Activated T-helper 17 cell treated with anti-CD3 and anti-CD28 coated beads, Interleukin-2, amount 50 U/mL, for 72 hours (primary cell): ENCODE data around the gene CD46. TPM values are rescaled to one million over a fixed set of nuclear protein-coding genes. Genes with fewer than 3 reads are reported as not detected.
A peak's percentile ranks its signal among the peaks of the same experiment; 100 is the strongest.
"Not testable (repeated sequence)": the region's sequence is repeated elsewhere in the genome, so short reads cannot be mapped to it uniquely, and the experiment has no call there.

ENCODE experiments used
- ATAC-seq: fragments of 150-1000 bp; cut with Tn5 transposase; replicated peaks from 2 replicates; pipeline ENCODE4 v1.10.0; 2021; ENCODE audit warnings: mild to moderate bottlenecking, moderate library complexity
- H3K27ac Mint-ChIP-seq: one replicate; pipeline ENCODE4 v1.8.0; 2022; ENCODE audit warnings: mixed read lengths
- H3K27me3 Mint-ChIP-seq: one replicate; pipeline ENCODE4 v1.8.0; 2022; ENCODE audit warnings: mixed read lengths
- H3K36me3 Mint-ChIP-seq: one replicate; pipeline ENCODE4 v1.8.0; 2022; ENCODE audit warnings: low read depth, mild to moderate bottlenecking, mixed read lengths
- H3K4me1 Mint-ChIP-seq: one replicate; pipeline ENCODE4 v1.8.0; 2022; ENCODE audit warnings: mixed read lengths
- H3K4me3 Mint-ChIP-seq: one replicate; pipeline ENCODE4 v1.8.0; 2022; ENCODE audit warnings: mild to moderate bottlenecking, mixed read lengths
- H3K9me3 Mint-ChIP-seq: one replicate; pipeline ENCODE4 v1.8.0; 2022; ENCODE audit warnings: mixed read lengths
- total RNA-seq, 2 donors: library from RNA; stranded (reverse); gene quantifications; one replicate each; pipeline ENCODE4 v1.2.3, GENCODE V29; 2022

Gene CD46
- total RNA-seq, 2 donors from 2014 or later: 94.5 to 111 TPM

DNA sequence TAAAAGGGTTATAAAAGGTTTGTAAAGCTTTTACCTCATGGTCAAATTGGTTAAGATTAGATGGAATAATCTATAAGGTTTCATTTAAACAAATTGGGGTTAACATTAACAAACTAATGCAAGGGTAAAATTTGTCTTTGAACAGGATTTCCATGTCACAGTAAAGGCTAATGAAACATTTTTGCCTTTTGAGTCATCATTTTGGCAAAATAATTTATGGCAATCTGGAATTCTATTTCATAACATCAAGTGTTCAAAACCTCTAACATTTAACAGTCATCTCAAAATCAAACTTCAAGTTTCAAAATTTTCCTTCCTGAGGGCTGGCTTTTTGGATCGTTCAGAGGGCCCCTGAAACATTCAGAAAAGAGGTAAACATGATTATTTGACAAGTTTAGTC is 6.6 kb upstream of the CD46 start:
- no peaks in the 10 kb centered on the region for H3K9me3 Mint-ChIP-seq
- H3K4me1 Mint-ChIP-seq: peaks cover 6% of the 10 kb centered on the region
- no peak overlapping the region for H3K27ac Mint-ChIP-seq
- no peak for ATAC-seq
- no peaks in the 10 kb centered on the region for H3K27me3 Mint-ChIP-seq
- no peaks in the 10 kb centered on the region for H3K36me3 Mint-ChIP-seq
- no peak overlapping the region for H3K4me3 Mint-ChIP-seq

DNA sequence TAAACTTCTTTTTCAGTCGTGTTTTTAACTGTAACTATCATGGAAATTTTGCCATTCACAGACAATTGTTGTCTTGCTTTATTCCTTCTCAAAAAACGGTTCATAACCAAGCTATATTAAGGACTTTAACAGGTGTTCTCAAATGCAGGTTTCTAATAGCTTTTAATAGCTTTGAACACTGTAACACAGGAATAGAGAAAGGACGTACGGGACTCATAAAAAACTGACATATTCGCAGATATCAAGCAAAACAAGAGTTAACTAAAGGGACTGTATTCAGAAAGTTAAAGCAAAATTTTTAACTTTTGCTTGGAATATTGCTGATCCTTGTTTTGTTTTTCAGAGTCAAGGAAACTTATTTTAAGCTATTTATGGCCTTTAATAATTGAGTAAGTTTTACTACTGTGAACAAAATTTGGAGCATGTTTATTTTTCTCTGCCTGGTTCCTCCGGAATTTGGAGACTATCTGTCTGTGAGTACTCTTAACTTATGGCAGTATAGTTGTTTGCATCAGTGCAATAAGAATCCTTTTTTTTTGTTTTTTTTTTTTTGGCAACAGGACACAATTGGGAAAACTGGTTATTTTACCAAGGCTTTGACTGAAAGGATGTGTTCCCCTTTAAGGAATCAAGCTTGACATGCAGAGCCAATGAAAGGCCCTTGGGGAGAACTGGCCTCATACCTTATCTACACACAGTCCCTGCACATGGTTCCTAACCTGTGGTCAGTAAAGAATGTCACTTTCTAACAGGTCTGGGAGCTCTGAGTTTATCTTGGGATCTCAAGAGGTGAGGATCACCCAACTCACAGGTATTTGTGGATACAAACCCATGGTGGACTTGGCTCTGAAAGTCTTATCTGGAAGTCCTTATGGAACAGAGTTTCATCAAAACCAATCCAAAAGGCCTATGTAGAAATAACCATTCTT is 5.8 kb upstream of the CD46 start:
- ATAC-seq: no peak
- H3K4me1 Mint-ChIP-seq: peaks cover 9% of the 10 kb centered on the region
- H3K4me3 Mint-ChIP-seq: no peak overlapping the region
- H3K27ac Mint-ChIP-seq: no peak overlapping the region
- H3K9me3 Mint-ChIP-seq: no peaks in the 10 kb centered on the region
- H3K36me3 Mint-ChIP-seq: no peaks in the 10 kb centered on the region
- H3K27me3 Mint-ChIP-seq: no peaks in the 10 kb centered on the region

DNA sequence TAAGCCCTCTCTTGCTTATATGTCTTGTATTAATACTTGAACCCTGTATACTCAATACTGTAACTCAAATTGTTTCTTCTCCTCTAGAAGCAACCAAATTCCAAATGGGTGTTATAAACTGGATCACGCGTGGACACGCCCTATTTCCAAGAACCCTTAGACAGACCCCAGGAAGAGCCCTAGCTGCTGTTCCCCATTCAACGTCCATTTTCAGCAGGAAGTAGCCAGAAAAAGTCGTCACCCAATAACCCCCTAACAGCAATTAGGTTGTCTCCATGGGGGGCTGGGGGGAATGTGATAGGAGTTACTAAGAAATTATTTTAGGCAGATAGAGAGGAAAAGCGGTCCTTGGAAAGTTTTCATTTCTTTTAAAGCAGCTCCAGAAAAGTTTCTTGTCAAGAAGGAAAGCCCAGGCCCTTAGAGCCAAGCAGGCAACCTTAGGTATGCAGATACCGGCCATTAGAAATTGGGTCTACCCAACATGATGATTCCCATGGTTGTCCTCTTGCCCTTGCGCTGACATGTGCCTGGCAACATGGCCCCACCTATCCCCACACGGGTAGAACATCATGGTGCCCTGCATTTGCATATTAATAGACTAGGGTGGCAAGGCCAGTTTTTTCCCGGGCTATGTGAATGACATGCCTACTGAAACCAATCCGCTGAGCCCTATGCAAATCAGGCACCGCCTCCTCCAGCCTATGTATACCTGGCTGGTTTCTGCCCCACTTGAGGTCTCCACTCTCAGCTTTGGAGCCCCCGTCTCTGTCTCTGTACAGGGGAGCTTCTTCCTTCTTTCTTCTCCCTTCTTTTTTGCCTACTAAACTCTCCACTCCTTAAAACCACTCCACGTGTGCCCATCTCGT is 4.0 kb upstream of the CD46 start:
- Mint-ChIP-seq H3K27me3 (no peaks in the 10 kb centered on the region), H3K4me3 (no peak overlapping the region), H3K9me3 (no peaks in the 10 kb centered on the region), H3K4me1 (peaks cover 12% of the 10 kb centered on the region), H3K36me3 (no peaks in the 10 kb centered on the region), H3K27ac (no peak overlapping the region)
- no peak for ATAC-seq

DNA sequence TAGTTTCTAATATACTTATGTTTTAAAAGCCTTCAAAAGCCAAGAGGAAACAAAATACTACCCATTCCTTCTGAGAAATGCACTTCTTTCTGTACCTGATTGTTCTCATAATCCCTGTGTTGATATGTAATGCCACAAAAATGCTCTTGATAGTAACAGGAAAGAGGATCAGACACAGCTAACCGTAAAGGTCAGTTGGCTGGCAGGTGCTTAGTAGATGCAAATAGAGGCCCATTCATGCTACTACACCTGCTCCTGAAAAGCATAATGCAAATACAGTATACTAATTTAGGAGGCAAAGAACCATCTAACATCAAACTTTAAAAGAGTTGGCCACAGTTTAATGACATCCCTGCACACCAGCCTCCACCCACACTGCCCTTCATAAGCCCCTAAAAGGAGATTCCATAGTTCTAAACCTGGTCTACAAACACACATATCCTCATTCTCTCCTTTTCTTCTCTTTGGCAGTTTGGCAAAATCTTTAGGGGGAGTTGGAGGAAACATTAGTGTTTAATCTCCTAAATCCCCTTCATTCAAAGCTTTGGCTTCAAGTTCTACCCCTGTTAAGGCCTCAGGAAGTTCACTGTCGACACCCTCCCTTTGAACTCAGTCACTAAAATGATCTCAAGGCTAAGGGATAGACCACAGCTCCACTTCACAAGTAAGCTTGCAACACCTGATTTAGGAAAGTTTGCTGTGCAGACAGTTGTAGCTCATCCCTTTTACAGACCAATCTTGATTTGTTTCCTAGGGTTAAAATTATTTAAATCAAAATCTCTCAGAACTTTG is 2.9 kb upstream of the CD46 start:
- ATAC-seq: no peak
- H3K27me3 Mint-ChIP-seq: no peaks in the 10 kb centered on the region
- H3K27ac Mint-ChIP-seq: peak overlapping the region; percentile 46
- H3K4me1 Mint-ChIP-seq: peaks cover 16% of the 10 kb centered on the region
- no peaks in the 10 kb centered on the region for H3K9me3 Mint-ChIP-seq
- peak overlapping the region; percentile 24 for H3K4me3 Mint-ChIP-seq
- H3K36me3 Mint-ChIP-seq: no peaks in the 10 kb centered on the region

DNA sequence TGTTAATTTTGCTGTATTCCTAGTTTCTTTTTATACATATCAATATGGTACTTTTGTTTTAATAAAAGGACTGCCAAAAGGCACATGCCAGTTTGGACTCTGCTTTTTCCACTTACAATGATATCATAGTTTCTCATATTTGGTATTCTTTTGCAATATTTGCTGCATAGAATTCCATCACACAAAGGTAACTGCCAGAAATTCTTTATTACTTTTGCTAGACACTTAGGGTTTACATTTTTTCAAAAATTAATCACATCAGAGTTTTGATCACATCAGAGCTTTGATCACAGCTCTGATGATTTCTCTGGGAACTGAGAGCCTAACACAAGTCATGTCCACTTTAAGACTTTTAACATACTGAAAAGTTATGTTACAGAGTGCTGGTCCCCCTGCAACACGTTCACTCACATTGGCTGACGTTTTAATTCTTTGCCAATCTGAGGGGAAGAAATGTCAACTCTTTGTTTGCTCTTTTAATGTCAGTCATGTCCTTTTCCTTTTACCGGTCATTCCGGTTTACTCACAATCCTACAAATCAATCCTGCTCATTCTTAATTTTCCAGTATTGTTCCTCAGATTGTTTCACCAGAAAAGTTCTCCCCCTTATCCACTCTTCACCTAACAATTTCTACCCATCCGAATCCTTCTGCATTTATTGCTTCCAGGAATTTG is 1.1 kb upstream of the CD46 start:
- ATAC-seq: no peak
- Mint-ChIP-seq H3K36me3 (peaks cover under 1% of the 10 kb centered on the region), H3K4me1 (peaks cover 29% of the 10 kb centered on the region), H3K27me3 (no peaks in the 10 kb centered on the region), H3K4me3 (peak overlapping the region; percentile 100), H3K27ac (peak overlapping the region; percentile 99), H3K9me3 (no peaks in the 10 kb centered on the region)

DNA sequence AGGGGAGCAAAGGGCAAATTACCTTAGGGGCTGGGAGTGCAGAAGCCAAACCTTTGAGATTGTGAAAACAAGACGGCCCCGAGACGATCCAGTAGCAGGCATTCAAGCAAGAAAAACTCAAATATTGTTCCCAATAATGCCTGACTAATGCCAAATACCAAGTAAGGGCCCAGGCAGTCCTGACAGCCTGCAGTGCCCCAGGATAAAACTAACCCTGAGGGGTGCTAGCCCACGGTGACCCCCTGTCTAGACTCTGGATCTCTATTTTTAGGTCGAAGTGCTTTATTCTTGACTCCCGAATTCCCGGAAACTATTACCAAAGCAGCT is 428 bp upstream of the CD46 start:
- not testable (repeated sequence) for H3K9me3 Mint-ChIP-seq, H3K27me3 Mint-ChIP-seq, ATAC-seq, H3K36me3 Mint-ChIP-seq
- Mint-ChIP-seq H3K27ac (peak overlapping the region; percentile 99), H3K4me1 (peaks cover 36% of the 10 kb centered on the region), H3K4me3 (peak overlapping the region; percentile 100)

DNA sequence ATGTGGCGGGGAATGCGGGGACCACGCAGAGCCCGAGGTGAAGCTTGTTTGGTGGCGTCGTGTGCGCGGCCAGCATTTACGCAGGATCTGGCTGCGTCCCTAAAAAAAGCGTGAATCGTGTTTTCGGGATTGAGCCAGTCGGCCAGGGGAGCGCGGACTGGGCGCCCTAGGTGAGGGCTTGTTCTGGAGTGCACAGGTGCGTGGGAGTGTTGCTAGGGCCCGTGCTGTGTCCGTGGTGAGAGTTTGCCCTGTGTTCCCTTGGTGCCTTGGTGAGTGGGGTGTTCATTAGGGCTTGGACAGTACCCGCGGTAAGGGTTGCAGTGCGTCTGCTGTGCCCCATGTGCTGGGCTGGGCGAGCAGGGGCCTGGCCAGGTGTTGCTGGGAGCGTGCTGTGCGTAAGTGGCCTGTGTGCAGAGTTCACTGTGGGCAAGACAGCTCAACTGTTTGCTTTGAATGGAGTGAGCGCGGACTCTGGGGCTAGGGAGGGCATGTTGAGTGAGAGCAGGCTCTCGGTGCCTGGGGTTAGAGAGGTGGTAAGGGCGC is 673 bp downstream of the CD46 start:
- H3K4me3 Mint-ChIP-seq: peak overlapping the region; percentile 100
- H3K27me3 Mint-ChIP-seq: no peaks in the 10 kb centered on the region
- ATAC-seq: peak; percentile 56
- H3K4me1 Mint-ChIP-seq: peaks cover 43% of the 10 kb centered on the region
- peaks cover 18% of the 10 kb centered on the region for H3K36me3 Mint-ChIP-seq
- H3K27ac Mint-ChIP-seq: peak overlapping the region; percentile 99
- H3K9me3 Mint-ChIP-seq: no peaks in the 10 kb centered on the region

DNA sequence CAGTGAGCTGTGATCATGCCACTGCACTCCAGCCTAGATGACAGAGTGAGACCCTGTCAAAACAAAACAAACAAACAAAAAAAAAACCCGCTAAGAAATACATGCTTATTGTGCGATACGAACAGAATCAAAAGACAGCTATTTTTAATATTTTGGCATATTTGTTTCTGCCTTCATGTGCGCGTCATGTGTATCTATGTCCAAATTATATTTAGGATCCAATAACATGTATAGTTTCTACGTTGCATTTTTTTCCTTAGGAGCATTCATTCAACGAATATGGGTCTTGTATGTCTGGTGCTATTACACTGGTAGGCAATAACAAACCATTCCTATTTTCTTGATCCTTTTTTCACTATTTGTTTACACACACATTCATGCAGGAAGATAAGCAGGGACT is 1.8 kb downstream of the CD46 start:
- Mint-ChIP-seq H3K27me3 (no peaks in the 10 kb centered on the region), H3K4me3 (peak overlapping the region; percentile 100), H3K27ac (no peak overlapping the region), H3K9me3 (no peaks in the 10 kb centered on the region), H3K36me3 (peaks cover 29% of the 10 kb centered on the region), H3K4me1 (peaks cover 43% of the 10 kb centered on the region)
- no peak for ATAC-seq

DNA sequence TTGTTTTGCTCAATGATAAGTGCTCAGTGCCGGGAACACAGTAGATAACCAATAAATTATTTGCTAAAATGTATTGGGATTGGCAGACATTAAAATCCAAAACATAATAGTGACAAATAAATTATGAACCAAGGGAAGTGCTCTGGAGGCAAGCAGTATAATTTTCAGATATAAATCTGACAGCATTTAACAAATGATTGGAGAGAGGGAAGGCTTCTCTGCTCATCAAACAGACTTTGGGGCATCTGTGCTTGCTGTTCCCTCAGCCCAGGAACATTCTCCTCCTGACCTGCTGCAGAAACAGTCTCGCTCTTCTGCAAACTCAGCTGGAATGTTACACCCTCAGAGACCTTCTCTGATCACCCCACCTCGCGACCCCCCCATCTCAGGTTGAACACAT is 2.2 kb downstream of the CD46 start:
- Mint-ChIP-seq H3K4me3 (peak overlapping the region; percentile 100), H3K27ac (no peak overlapping the region), H3K4me1 (peaks cover 41% of the 10 kb centered on the region), H3K9me3 (no peaks in the 10 kb centered on the region), H3K27me3 (no peaks in the 10 kb centered on the region), H3K36me3 (peaks cover 33% of the 10 kb centered on the region)
- ATAC-seq: no peak

DNA sequence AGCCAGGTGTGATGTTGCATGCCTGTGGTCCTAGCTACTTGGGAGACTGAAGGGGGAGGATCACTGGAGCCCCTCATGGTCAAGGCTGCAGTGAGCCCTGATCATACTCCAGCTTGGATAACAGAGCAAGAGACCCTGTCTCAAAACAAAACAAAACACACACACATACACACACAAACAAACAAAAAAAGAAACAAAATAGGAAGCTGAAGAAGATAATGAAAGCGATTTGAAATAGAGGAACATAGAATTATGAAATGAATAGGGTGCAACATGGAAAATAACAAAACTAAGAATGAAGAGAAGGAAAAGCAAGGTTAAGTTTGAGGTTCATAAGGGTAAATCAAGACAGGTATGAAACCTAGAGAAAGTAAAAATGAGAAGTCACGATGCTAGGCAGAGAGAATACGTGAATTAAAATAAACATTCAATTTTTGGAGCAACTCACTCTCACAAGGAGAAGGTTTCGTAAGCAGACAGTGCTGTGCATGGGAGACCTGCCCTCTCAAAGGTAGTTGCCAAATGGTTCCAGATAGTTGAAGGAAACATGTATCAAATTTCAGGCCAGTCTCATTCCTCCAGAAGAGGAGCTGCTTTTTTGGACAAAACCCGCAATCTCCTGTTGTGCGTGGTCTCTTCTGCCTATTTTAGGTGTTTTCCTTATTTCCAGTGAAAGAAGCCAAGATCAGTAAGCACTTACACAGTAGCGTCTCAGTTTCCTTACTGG is 3.3 kb downstream of the CD46 start:
- peak overlapping the region; percentile 100 for H3K4me3 Mint-ChIP-seq
- ATAC-seq: no peak
- no peaks in the 10 kb centered on the region for H3K27me3 Mint-ChIP-seq
- peaks cover 37% of the 10 kb centered on the region for H3K4me1 Mint-ChIP-seq
- peak overlapping the region; percentile 14 for H3K27ac Mint-ChIP-seq
- peaks cover 44% of the 10 kb centered on the region for H3K36me3 Mint-ChIP-seq
- H3K9me3 Mint-ChIP-seq: no peaks in the 10 kb centered on the region

DNA sequence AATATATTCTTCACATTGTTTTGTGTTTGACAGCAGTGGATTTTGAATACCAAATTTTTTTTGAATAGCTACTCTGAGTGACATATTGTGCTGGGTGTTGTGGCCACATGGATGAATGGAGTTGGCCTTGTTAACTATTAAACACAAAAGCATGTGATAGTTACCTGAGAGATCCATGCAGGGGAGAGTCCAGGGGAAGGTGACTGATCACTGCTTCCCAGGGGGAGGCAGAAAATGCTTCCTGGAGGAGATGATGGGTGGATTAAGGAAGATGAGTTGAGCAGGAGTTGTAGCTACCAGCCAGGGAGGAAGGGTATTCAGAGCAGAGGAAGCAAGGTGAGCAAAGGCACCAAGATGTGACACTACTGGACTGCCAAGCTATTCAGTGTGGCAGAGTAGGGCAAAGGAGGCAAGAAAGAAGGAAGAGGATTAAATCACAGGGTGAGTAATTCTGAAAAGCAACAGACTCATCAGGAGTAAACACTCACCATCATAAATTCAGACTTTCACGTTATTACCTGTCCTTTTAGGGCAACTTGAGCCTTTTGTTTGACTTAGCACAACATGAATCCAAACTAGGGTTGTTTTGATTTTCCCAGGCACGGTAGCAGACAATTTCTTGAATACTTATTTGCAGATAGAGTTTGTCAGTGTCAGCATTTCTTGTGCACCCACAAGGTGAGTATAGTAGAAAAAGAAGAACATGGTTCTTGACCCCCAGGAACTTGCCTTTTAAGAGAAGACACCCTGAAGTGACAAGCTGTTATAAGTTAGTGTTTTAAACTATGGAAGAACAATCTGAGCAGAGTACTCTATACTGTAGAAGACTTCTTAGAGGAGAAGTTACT is 4.2 kb downstream of the CD46 start:
- H3K4me1 Mint-ChIP-seq: peaks cover 34% of the 10 kb centered on the region
- H3K4me3 Mint-ChIP-seq: peak overlapping the region; percentile 100
- peak overlapping the region; percentile 70 for H3K27ac Mint-ChIP-seq
- peaks cover 54% of the 10 kb centered on the region for H3K36me3 Mint-ChIP-seq
- peak; percentile 47 for ATAC-seq
- no peaks in the 10 kb centered on the region for H3K9me3 Mint-ChIP-seq
- no peaks in the 10 kb centered on the region for H3K27me3 Mint-ChIP-seq

DNA sequence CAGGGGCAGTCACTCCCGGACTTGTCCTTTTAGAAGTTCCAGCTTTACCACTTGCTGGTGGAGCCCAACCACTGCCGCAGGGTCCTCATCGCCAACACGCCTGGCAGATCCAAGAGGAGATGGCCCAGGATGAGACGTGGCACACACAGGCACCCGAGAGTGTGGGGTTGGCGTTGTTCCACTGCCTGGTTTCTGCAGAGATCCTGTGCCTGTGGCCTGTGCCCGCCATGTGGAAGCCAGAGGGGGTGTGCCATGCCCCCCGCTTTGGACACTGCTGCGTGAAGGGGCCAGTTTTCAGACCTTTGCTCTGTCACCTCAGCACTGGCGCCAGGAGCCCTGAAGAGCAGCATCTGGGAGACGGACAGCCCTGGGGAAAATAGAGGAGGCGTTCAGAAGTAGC is 10.8 kb downstream of the CD46 start:
- peaks cover 6% of the 10 kb centered on the region for H3K4me1 Mint-ChIP-seq
- ATAC-seq: no peak

More for the DNA sequence above, 10.8 kb downstream of the CD46 start:
- no peaks in the 10 kb centered on the region for H3K27me3 Mint-ChIP-seq
- no peak overlapping the region for H3K4me3 Mint-ChIP-seq
- no peak overlapping the region for H3K27ac Mint-ChIP-seq
- H3K9me3 Mint-ChIP-seq: no peaks in the 10 kb centered on the region
- H3K36me3 Mint-ChIP-seq: peaks cover 99% of the 10 kb centered on the region
